Measurements from ENCODE around the gene OR10S1.

Gene OR10S1

GRCh38 chr11:123995119-123995518 is 17.5 kb upstream of the OR10S1 start, which contains the start of gene OR10G6:
Gene OR10G6 (minus strand): TSS chr11:123995161. CDS start chr11:123995161, 0 bp downstream.
- Histone ChIP-seq H3K4me1 (ENCODE audit: insufficient read depth, low read length) (no peaks in the 10 kb centered on the region), H3K27me3 (ENCODE audit: insufficient read depth, low read length, poor library complexity) (no peaks in the 10 kb centered on the region), H3K36me3 (ENCODE audit: insufficient read depth, low read length) (no peaks in the 10 kb centered on the region), H4K20me1 (ENCODE audit: insufficient read depth, low read length) (no peaks in the 10 kb centered on the region), H3K9ac (ENCODE audit: low read depth, low read length) (no peak within 1 kb of the TSS), H2AFZ (ENCODE audit: low read depth, low read length) (no peak within 1 kb of the TSS), H3K9me3 (ENCODE audit: insufficient read depth, low read length, severe bottlenecking) (no peaks in the 10 kb centered on the region), H3K4me2 (ENCODE audit: insufficient read depth, low read length) (no peak within 1 kb of the TSS), H3K27ac (ENCODE audit: low read length) (no peak within 1 kb of the TSS), H3K79me2 (ENCODE audit: insufficient read depth, low read length) (no peaks in the 10 kb centered on the region), H3K4me3 (ENCODE audit: low read depth in 1 of 2, low read length in 2 of 2) (no peak within 1 kb of the TSS)
- ATAC-seq (ENCODE audit: insufficient read depth, low read depth): no peak
- no peak for DNase-seq
- TF ChIP-seq, protein P1, sequence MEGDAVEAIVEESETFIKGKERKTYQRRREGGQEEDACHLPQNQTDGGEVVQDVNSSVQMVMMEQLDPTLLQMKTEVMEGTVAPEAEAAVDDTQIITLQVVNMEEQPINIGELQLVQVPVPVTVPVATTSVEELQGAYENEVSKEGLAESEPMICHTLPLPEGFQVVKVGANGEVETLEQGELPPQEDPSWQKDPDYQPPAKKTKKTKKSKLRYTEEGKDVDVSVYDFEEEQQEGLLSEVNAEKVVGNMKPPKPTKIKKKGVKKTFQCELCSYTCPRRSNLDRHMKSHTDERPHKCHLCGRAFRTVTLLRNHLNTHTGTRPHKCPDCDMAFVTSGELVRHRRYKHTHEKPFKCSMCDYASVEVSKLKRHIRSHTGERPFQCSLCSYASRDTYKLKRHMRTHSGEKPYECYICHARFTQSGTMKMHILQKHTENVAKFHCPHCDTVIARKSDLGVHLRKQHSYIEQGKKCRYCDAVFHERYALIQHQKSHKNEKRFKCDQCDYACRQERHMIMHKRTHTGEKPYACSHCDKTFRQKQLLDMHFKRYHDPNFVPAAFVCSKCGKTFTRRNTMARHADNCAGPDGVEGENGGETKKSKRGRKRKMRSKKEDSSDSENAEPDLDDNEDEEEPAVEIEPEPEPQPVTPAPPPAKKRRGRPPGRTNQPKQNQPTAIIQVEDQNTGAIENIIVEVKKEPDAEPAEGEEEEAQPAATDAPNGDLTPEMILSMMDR (IDR thresholded peaks at IDR 0.05; ENCODE audit: borderline replicate concordance, extremely low read depth, low read length, poor library complexity, severe bottlenecking): no peak
- TF ChIP-seq EZH2 (IDR thresholded peaks at IDR 0.05; ENCODE audit: borderline replicate concordance, low read depth, low read length, severe bottlenecking): no peak

- ATAC-seq (ENCODE audit: insufficient read depth, low read depth) (no peak), DNase-seq (no peak)
- no peak overlapping the region for H3K9ac ChIP-seq (ENCODE audit: low read depth, low read length)
- no peaks in the 10 kb centered on the region for H3K4me1 ChIP-seq (ENCODE audit: insufficient read depth, low read length)
- H3K4me3 ChIP-seq (ENCODE audit: low read depth in 1 of 2, low read length in 2 of 2): no peak overlapping the region
- H3K36me3 ChIP-seq (ENCODE audit: insufficient read depth, low read length): no peaks in the 10 kb centered on the region
- no peaks in the 10 kb centered on the region for H3K79me2 ChIP-seq (ENCODE audit: insufficient read depth, low read length)
- no peaks in the 10 kb centered on the region for H4K20me1 ChIP-seq (ENCODE audit: insufficient read depth, low read length)
- H3K4me2 ChIP-seq (ENCODE audit: insufficient read depth, low read length): no peak overlapping the region
- H3K27me3 ChIP-seq (ENCODE audit: insufficient read depth, low read length, poor library complexity): no peaks in the 10 kb centered on the region
- no peak overlapping the region for H2AFZ ChIP-seq (ENCODE audit: low read depth, low read length)
- H3K27ac ChIP-seq (ENCODE audit: low read length): no peak overlapping the region
- TF ChIP-seq EZH2 (IDR thresholded peaks at IDR 0.05; ENCODE audit: borderline replicate concordance, low read depth, low read length, severe bottlenecking): no peak
- TF ChIP-seq, protein P1 (IDR thresholded peaks at IDR 0.05; ENCODE audit: borderline replicate concordance, extremely low read depth, low read length, poor library complexity, severe bottlenecking): no peak
- H3K9me3 ChIP-seq (ENCODE audit: insufficient read depth, low read length, severe bottlenecking): no peaks in the 10 kb centered on the region
Observed at GRCh38 chr11:123979311-123979710, 1.7 kb upstream of the OR10S1 start.

- Histone ChIP-seq H3K36me3 (ENCODE audit: insufficient read depth, low read length) (no peaks in the 10 kb centered on the region), H3K4me1 (ENCODE audit: insufficient read depth, low read length) (no peaks in the 10 kb centered on the region), H3K27me3 (ENCODE audit: insufficient read depth, low read length, poor library complexity) (no peaks in the 10 kb centered on the region), H3K4me3 (ENCODE audit: low read depth in 1 of 2, low read length in 2 of 2) (no peak overlapping the region), H2AFZ (ENCODE audit: low read depth, low read length) (no peak overlapping the region), H3K9me3 (ENCODE audit: insufficient read depth, low read length, severe bottlenecking) (no peaks in the 10 kb centered on the region), H3K27ac (ENCODE audit: low read length) (no peak overlapping the region), H3K79me2 (ENCODE audit: insufficient read depth, low read length) (no peaks in the 10 kb centered on the region), H4K20me1 (ENCODE audit: insufficient read depth, low read length) (no peaks in the 10 kb centered on the region), H3K4me2 (ENCODE audit: insufficient read depth, low read length) (no peak overlapping the region), H3K9ac (ENCODE audit: low read depth, low read length) (no peak overlapping the region)
- no peak for ATAC-seq (ENCODE audit: insufficient read depth, low read depth)
- TF ChIP-seq, protein P1 (IDR thresholded peaks at IDR 0.05; ENCODE audit: borderline replicate concordance, extremely low read depth, low read length, poor library complexity, severe bottlenecking): no peak
- TF ChIP-seq EZH2 (IDR thresholded peaks at IDR 0.05; ENCODE audit: borderline replicate concordance, low read depth, low read length, severe bottlenecking): no peak
- no peak for DNase-seq
Observed at GRCh38 chr11:123976770-123977560, 616 bp downstream of the OR10S1 start.

Data from DND-41 (cell line).